NCI-H510A (cell line): Measurements from ENCODE around the gene XPNPEP2.
"Not testable (repeated sequence)": the region's sequence is repeated elsewhere in the genome, so short reads cannot be mapped to it uniquely, and the experiment has no call there.

Source experiments
- DNase-seq: peaks from one replicate; lab custom pipeline; 2025; lab: John Stamatoyannopoulos, UW

Gene XPNPEP2

GRCh38 chrX:129719931-129720530 is 18.7 kb upstream of the XPNPEP2 start:
- DNase-seq, result no peak

GRCh38 chrX:129720741-129721140 is 18.0 kb upstream of the XPNPEP2 start:
- DNase-seq, result no peak

- no peak for DNase-seq
These were observed 17.4 kb upstream of the XPNPEP2 start for GRCh38 chrX:129721414-129721813.

- DNase-seq, result no peak
These were observed 16.9 kb upstream of the XPNPEP2 start for GRCh38 chrX:129721870-129722269.

- no peak for DNase-seq
These were observed 15.3 kb upstream of the XPNPEP2 start for GRCh38 chrX:129723511-129723910.

GRCh38 chrX:129724754-129725153 is 14.0 kb upstream of the XPNPEP2 start:
- DNase-seq, result no peak

GRCh38 chrX:129726307-129727111 is 12.3 kb upstream of the XPNPEP2 start:
- DNase-seq, result no peak

- DNase-seq, result no peak
These were observed 10.7 kb upstream of the XPNPEP2 start for GRCh38 chrX:129728061-129728460.

GRCh38 chrX:129731228-129731627 is 7.6 kb upstream of the XPNPEP2 start:
- no peak for DNase-seq

GRCh38 chrX:129732857-129733256 is 5.9 kb upstream of the XPNPEP2 start:
- no peak for DNase-seq

- DNase-seq, result no peak
These were observed 5.4 kb upstream of the XPNPEP2 start for GRCh38 chrX:129733335-129733734.

GRCh38 chrX:129736491-129736890 is 2.3 kb upstream of the XPNPEP2 start:
- DNase-seq, result no peak

- no peak for DNase-seq
These were observed 863 bp upstream of the XPNPEP2 start for GRCh38 chrX:129737916-129738315.

GRCh38 chrX:129739578-129739977 is 799 bp downstream of the XPNPEP2 start:
- DNase-seq, result no peak

- no peak for DNase-seq
These were observed 3.3 kb downstream of the XPNPEP2 start for GRCh38 chrX:129741880-129742758.

GRCh38 chrX:129742759-129743152 is 4.0 kb downstream of the XPNPEP2 start:
- not testable (repeated sequence) for DNase-seq

- no peak for DNase-seq
These were observed 5.0 kb downstream of the XPNPEP2 start for GRCh38 chrX:129743821-129744220.

- DNase-seq, result no peak
These were observed 6.1 kb downstream of the XPNPEP2 start for GRCh38 chrX:129744861-129745321.

- DNase-seq, result no peak
These were observed 8.0 kb downstream of the XPNPEP2 start for GRCh38 chrX:129746557-129747470.

GRCh38 chrX:129747533-129747932 is 8.8 kb downstream of the XPNPEP2 start:
- DNase-seq, result no peak

GRCh38 chrX:129748305-129748704 is 9.5 kb downstream of the XPNPEP2 start:
- DNase-seq, result no peak
